HCT116 (cell line): ENCODE data around the gene ERC2. TPM values are rescaled to one million over a fixed set of nuclear protein-coding genes. Genes with fewer than 3 reads are reported as not detected.

Experiments used
- ATAC-seq: fragments of 200-7000 bp; cut with Tn5 transposase; 2 replicates; pipeline ENCODE4 v1.9.1; 2020; ENCODE audit warnings: mild to moderate bottlenecking, moderate library complexity
- BruUV-seq: library from RNA; stranded (reverse); fragments of 400-500 nt; replicated peaks from 2 replicates; lab custom pipeline; 2021; lab: Mats Ljungman, UMichigan
- CTCF ChIA-PET: fragments of 300-600 bp; sonication (Branson Sonifier 250); formaldehyde crosslinking; loops from one replicate; lab custom pipeline; 2021; ENCODE audit warnings: antibody characterized with exemption; lab: Charles Lee
- POLR2A ChIA-PET: fragments of 300-600, 350-600 bp; sonication (Branson Sonifier 250); formaldehyde crosslinking; loops from one replicate; lab custom pipeline; 2021; ENCODE audit warnings: antibody characterized with exemption; lab: Charles Lee
- RAD21 ChIA-PET, 2 experiments: fragments of 300-600 bp; sonication (Branson Sonifier 250); formaldehyde crosslinking; loops; one replicate each; lab custom pipeline; 2023; ENCODE audit warnings: low total read pairs in 2 of 2; ENCODE audit not compliant: uncharacterized antibody in 2 of 2, unreplicated experiment in 2 of 2, low non-redundant PET in 1 of 2; lab: Charles Lee
- DNase-seq: peaks from one replicate; pipeline ENCODE4 v3.0.0-alpha.2; 2010; ENCODE audit warnings: low read depth, low spot score
- H2AFZ ChIP-seq: fragments of 200-600 bp; shearing (Covaris generic), sonication (generic); 2 replicates; pipeline ENCODE4 v1.6.1; 2017; ENCODE audit warnings: low read depth, mixed run types, mixed read lengths, antibody characterized with exemption, low read length; ENCODE audit not compliant: poor library complexity, severe bottlenecking
- H3K27ac ChIP-seq: 2 replicates; pipeline ENCODE4 v1.5.1; 2012; ENCODE audit warnings: low read depth, low read length
- H3K27me3 ChIP-seq: fragments of 200-600 bp; sonication (generic); 2 replicates; pipeline ENCODE4 v1.6.1; 2016; ENCODE audit warnings: mixed run types, low read length, mixed read lengths; ENCODE audit not compliant: insufficient read depth
- H3K36me3 ChIP-seq, 2 experiments: fragments of 200-500 bp in 1 of 2; fragments of 200-600 bp in 1 of 2; sonication (Bioruptor generic) in 1 of 2; sonication (generic) in 1 of 2; 2 replicates each; pipeline versions ENCODE4 v1.5.1 to v1.6.1; 2014 to 2016; ENCODE audit warnings: low read length in 2 of 2, inconsistent platforms in 1 of 2, mixed read lengths in 1 of 2, mixed run types in 1 of 2; ENCODE audit not compliant: insufficient read depth in 2 of 2, control insufficient read depth in 1 of 2
- H3K4me1 ChIP-seq, 2 experiments: fragments of 200-600 bp in 1 of 2; sonication (generic) in 1 of 2; 2 replicates each; pipeline versions ENCODE4 v1.5.1 to v1.6.1; 2012 to 2017; ENCODE audit warnings: low read length in 2 of 2, inconsistent platforms in 1 of 2, mild to moderate bottlenecking in 1 of 2, mixed read lengths in 1 of 2, mixed run types in 1 of 2, moderate library complexity in 1 of 2; ENCODE audit not compliant: insufficient read depth in 2 of 2, control insufficient read depth in 1 of 2
- H3K4me2 ChIP-seq: fragments of 200-600 bp; sonication (generic); 2 replicates; pipeline ENCODE4 v1.6.1; 2017; ENCODE audit warnings: mixed run types, low read length, mixed read lengths
- H3K4me3 ChIP-seq, 2 experiments: fragments of 200-600 bp in 1 of 2; sonication (generic) in 1 of 2; replicated peaks in 1 of 2; 2 replicates each; pipeline ENCODE4 v1.5.1; 2011 to 2016; ENCODE audit warnings: low read length in 2 of 2, control low read depth in 1 of 2, low read depth in 1 of 2, mild to moderate bottlenecking in 1 of 2, mixed read lengths in 1 of 2, mixed run types in 1 of 2
- H3K79me2 ChIP-seq: fragments of 200-600 bp; sonication (generic); 2 replicates; pipeline ENCODE4 v1.6.1; 2017; ENCODE audit warnings: mild to moderate bottlenecking, mixed run types, low read length, moderate library complexity, mixed read lengths; ENCODE audit not compliant: insufficient read depth
- H3K9ac ChIP-seq: fragments of 200-600 bp; sonication (generic); 2 replicates; pipeline ENCODE4 v1.6.1; 2016; ENCODE audit warnings: low read length, mixed read lengths
- H3K9me2 ChIP-seq: fragments of 200-600 bp; sonication (generic), shearing (Covaris generic); 2 replicates; pipeline ENCODE4 v1.6.1; 2017; ENCODE audit warnings: mixed run types, mild to moderate bottlenecking, moderate library complexity; ENCODE audit not compliant: insufficient read depth
- H3K9me3 ChIP-seq, 2 experiments: fragments of 200-500 bp in 1 of 2; fragments of 200-600 bp in 1 of 2; sonication (Bioruptor generic) in 1 of 2; sonication (generic) in 1 of 2; 2 replicates each; pipeline ENCODE4 v1.6.1; 2014 to 2017; ENCODE audit warnings: low read length in 2 of 2, mixed read lengths in 2 of 2, inconsistent platforms in 1 of 2, low read depth in 1 of 2, mild to moderate bottlenecking in 1 of 2, mixed run types in 1 of 2, moderate library complexity in 1 of 2; ENCODE audit not compliant: control insufficient read depth in 1 of 2, insufficient read depth in 1 of 2
- H4K20me1 ChIP-seq: fragments of 200-600 bp; sonication (generic), shearing (Covaris generic); 2 replicates; pipeline ENCODE4 v1.6.1; 2017; ENCODE audit warnings: mixed run types, mild to moderate bottlenecking, moderate library complexity; ENCODE audit not compliant: insufficient read depth
- CBX3 ChIP-seq: IDR thresholded peaks from 2 replicates; pipeline ENCODE4 v1.6.1; 2012; ENCODE audit warnings: low read depth
- CEBPB ChIP-seq: IDR thresholded peaks from 2 replicates; pipeline ENCODE4 v1.6.1; 2012; ENCODE audit warnings: low read depth
- CTCF ChIP-seq, 3 experiments: fragments of 200-600 bp in 1 of 3; sonication (generic) in 1 of 3; IDR thresholded peaks in 2 of 3; conservative IDR thresholded peaks in 1 of 3; 2 replicates each; pipeline ENCODE4 v1.5.1; 2012 to 2017; ENCODE audit warnings: low read depth in 2 of 3, low read length in 2 of 3, antibody characterized with exemption in 1 of 3, borderline replicate concordance in 1 of 3, control low read depth in 1 of 3, mild to moderate bottlenecking in 1 of 3, mixed read lengths in 1 of 3, mixed run types in 1 of 3, moderate library complexity in 1 of 3; ENCODE audit not compliant: insufficient read depth in 1 of 3
- EGR1 ChIP-seq: IDR thresholded peaks from 2 replicates; pipeline ENCODE4 v1.6.1; 2012; ENCODE audit warnings: low read depth
- EZH2 ChIP-seq: fragments of 200-600 bp; sonication (generic); IDR thresholded peaks from 2 replicates; pipeline ENCODE4 v1.6.1; 2017; ENCODE audit warnings: antibody characterized with exemption, mixed run types
- POLR2A ChIP-seq: IDR thresholded peaks from 2 replicates; pipeline ENCODE4 v1.7.0; 2011; ENCODE audit warnings: borderline replicate concordance; ENCODE audit not compliant: insufficient read depth, insufficient read length; ENCODE audit errors: extremely low read depth
- RAD21 ChIP-seq: IDR thresholded peaks from 2 replicates; pipeline ENCODE4 v1.6.1; 2012; ENCODE audit warnings: low read depth, mild to moderate bottlenecking
- TCF7L2 ChIP-seq: IDR thresholded peaks from 2 replicates; pipeline ENCODE4 v1.7.0; 2011; ENCODE audit warnings: borderline replicate concordance, inconsistent platforms; ENCODE audit not compliant: insufficient read depth, insufficient read length; ENCODE audit errors: extremely low read depth
- YY1 ChIP-seq: IDR thresholded peaks from 2 replicates; pipeline ENCODE4 v1.6.1; 2011; ENCODE audit warnings: low read length, low read depth, moderate library complexity, mild to moderate bottlenecking; ENCODE audit not compliant: insufficient replicate concordance; ENCODE audit errors: extremely low read depth
- ZBTB33 ChIP-seq: IDR thresholded peaks from 2 replicates; pipeline ENCODE4 v1.6.1; 2011; ENCODE audit warnings: mild to moderate bottlenecking, low read length, moderate library complexity; ENCODE audit not compliant: insufficient replicate concordance; ENCODE audit errors: extremely low read depth
- ZFX ChIP-seq: fragments of 450-650 bp; IDR thresholded peaks from 2 replicates; pipeline ENCODE4 v1.6.1; 2017
- ZNF274 ChIP-seq: fragments of 200-500 bp; sonication (Bioruptor generic); IDR thresholded peaks from 2 replicates; pipeline ENCODE4 v1.6.1; 2014; ENCODE audit warnings: mild to moderate bottlenecking, low read depth, low read length, inconsistent platforms
- intact Hi-C: fragments of 100-400 bp; cut with micrococcal nuclease; formaldehyde crosslinking; loops from 2 replicates; pipeline ENCODE4 v1.10.0; 2022
- total RNA-seq: library from RNA; stranded (reverse); gene quantifications from one replicate; pipeline ENCODE4 v1.2.1, GENCODE V29; 2021; ENCODE audit not compliant: unreplicated experiment
- TF ChIP-seq, protein P1 (sequence below): IDR thresholded peaks from 2 replicates; pipeline ENCODE4 v1.6.1; 2012
- TF ChIP-seq, protein P2 (sequence below): IDR thresholded peaks from 2 replicates; pipeline ENCODE4 v1.6.1; 2012; ENCODE audit warnings: low read depth

ERC2 gene
- total RNA-seq, 1 experiment from 2014 or later = not detected

GRCh38 chr3:55621026-55621422 lies 847.2 kb downstream of the ERC2 start:
- Histone ChIP-seq H3K36me3 (no peaks in the 10 kb centered on the region), H2AFZ (no peak overlapping the region), H3K9me2 (no peaks in the 10 kb centered on the region), H3K4me3 (no peak overlapping the region), H3K9ac (no peak overlapping the region), H3K4me2 (no peak overlapping the region), H3K4me1 (no peaks in the 10 kb centered on the region), H3K79me2 (no peaks in the 10 kb centered on the region), H3K27ac (no peak overlapping the region), H4K20me1 (no peaks in the 10 kb centered on the region), H3K9me3 (peaks cover 0 to 21% of the 10 kb centered on the region in 2 experiments; a peak in 2 of 4 replicates), H3K27me3 (no peaks in the 10 kb centered on the region)
- ChIA-PET RAD21 (no interaction called here), CTCF (no interaction called here), POLR2A (no interaction called here)
- DNase-seq (no peak), ATAC-seq (no peak)
- BruUV-seq = no TSS peak
- intact Hi-C loops = no loop called here
- TF ChIP-seq EZH2 = no peak
- no peak for TF ChIP-seq CBX3
- TF ChIP-seq, protein P1, sequence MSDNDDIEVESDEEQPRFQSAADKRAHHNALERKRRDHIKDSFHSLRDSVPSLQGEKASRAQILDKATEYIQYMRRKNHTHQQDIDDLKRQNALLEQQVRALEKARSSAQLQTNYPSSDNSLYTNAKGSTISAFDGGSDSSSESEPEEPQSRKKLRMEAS = no peak
- TF ChIP-seq ZFX = no peak
- no peak for TF ChIP-seq ZNF274
- no peak for TF ChIP-seq TCF7L2
- TF ChIP-seq, protein P2, sequence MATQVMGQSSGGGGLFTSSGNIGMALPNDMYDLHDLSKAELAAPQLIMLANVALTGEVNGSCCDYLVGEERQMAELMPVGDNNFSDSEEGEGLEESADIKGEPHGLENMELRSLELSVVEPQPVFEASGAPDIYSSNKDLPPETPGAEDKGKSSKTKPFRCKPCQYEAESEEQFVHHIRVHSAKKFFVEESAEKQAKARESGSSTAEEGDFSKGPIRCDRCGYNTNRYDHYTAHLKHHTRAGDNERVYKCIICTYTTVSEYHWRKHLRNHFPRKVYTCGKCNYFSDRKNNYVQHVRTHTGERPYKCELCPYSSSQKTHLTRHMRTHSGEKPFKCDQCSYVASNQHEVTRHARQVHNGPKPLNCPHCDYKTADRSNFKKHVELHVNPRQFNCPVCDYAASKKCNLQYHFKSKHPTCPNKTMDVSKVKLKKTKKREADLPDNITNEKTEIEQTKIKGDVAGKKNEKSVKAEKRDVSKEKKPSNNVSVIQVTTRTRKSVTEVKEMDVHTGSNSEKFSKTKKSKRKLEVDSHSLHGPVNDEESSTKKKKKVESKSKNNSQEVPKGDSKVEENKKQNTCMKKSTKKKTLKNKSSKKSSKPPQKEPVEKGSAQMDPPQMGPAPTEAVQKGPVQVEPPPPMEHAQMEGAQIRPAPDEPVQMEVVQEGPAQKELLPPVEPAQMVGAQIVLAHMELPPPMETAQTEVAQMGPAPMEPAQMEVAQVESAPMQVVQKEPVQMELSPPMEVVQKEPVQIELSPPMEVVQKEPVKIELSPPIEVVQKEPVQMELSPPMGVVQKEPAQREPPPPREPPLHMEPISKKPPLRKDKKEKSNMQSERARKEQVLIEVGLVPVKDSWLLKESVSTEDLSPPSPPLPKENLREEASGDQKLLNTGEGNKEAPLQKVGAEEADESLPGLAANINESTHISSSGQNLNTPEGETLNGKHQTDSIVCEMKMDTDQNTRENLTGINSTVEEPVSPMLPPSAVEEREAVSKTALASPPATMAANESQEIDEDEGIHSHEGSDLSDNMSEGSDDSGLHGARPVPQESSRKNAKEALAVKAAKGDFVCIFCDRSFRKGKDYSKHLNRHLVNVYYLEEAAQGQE = no peak
- no peak for TF ChIP-seq RAD21
- no peak for TF ChIP-seq CTCF (IDR thresholded peaks at IDR 0.05 in 2 of 3, conservative IDR thresholded peaks at IDR 0.05 in 1 of 3; ENCODE audit: borderline replicate concordance in 1 of 3, insufficient read depth in 1 of 3, low read depth in 2 of 3, low read length in 2 of 3)
- TF ChIP-seq EGR1 = no peak
- no peak for TF ChIP-seq CEBPB
- no peak for TF ChIP-seq YY1
- TF ChIP-seq ZBTB33 = no peak
- TF ChIP-seq POLR2A = no peak
